Ovary (tissue), 9 donors: Measurements from ENCODE around the gene NPSR1. TPM values are rescaled to one million over a fixed set of nuclear protein-coding genes. Genes with fewer than 3 reads are reported as not detected.

Experiments used
- DNase-seq, 5 donors: peaks; one replicate each; pipeline ENCODE4 v3.0.0-alpha.2; 2019 to 2020
- H3K27ac ChIP-seq, 2 donors: fragments of 200-600 bp; one replicate each; pipeline versions ENCODE4 v1.5.1 to v1.8.0; 2019 to 2022
- H3K27me3 ChIP-seq: fragments of 200-600 bp; one replicate; pipeline ENCODE4 v1.8.0; 2022
- H3K36me3 ChIP-seq: fragments of 200-600 bp; sonication (generic); one replicate; pipeline ENCODE4 v1.5.1; 2019
- H3K4me1 ChIP-seq: one replicate; pipeline ENCODE4 v1.8.1; 2013; ENCODE audit warnings: mild to moderate bottlenecking, moderate library complexity; ENCODE audit not compliant: insufficient read depth
- H3K4me3 ChIP-seq: fragments of 200-600 bp; sonication (generic); one replicate; pipeline ENCODE4 v1.5.1; 2017
- H3K9me3 ChIP-seq, 2 donors: fragments of 200-600 bp in 1 of 2; sonication (generic) in 1 of 2; one replicate each; pipeline versions ENCODE4 v1.5.1 to v1.8.1; 2013 to 2019; ENCODE audit warnings: mild to moderate bottlenecking in 1 of 2, moderate library complexity in 1 of 2
- EP300 ChIP-seq: sonication (generic); formaldehyde crosslinking; IDR thresholded peaks from one replicate; pipeline ENCODE4 v1.6.1; 2017; ENCODE audit warnings: antibody characterized with exemption
- POLR2A ChIP-seq: fragments of 450-650 bp; IDR thresholded peaks from one replicate; pipeline ENCODE4 v1.6.1; 2017; ENCODE audit warnings: antibody characterized with exemption, mild to moderate bottlenecking, moderate library complexity
- WGBS, 3 donors: extraction: QIAGEN DNeasy Blood & Tissue Kit in 1 of 3; methylation state at CpG; one replicate each; pipeline versions ENCODE4 v1.1.5 to v1.1.7; 2013 to 2017; 5-methylcytosine and 5-hydroxymethylcytosine counted together
- intact Hi-C, 4 donors: fragments of 100-400 bp; cut with DNase I; formaldehyde crosslinking; loops; one replicate each; pipeline versions ENCODE4 v1.11.0 to v1.15.1; 2022 to 2023
- polyA plus RNA-seq, 2 donors: library from polyadenylated mRNA; stranded (reverse); fragments of 200-250 nt in 1 of 2; fragments of 350-450 nt in 1 of 2; fragmentation: Illumina TruSeq in 1 of 2; extraction: RNeasy Lipid Tissue Mini Kit (QIAGEN cat#74804) in 1 of 2; gene quantifications; one replicate each; pipeline ENCODE4 v1.2.3, GENCODE V29; 2013 to 2014
- total RNA-seq, 7 donors: library from RNA; depleted of rRNA in 2 of 7; stranded (reverse); fragments of >200 nt in 2 of 7; fragmentation: NEBNext Ultra II Directional in 3 of 7; extraction: Animal tissue kit (Norgen Biotek cat#: 25700) in 3 of 7; gene quantifications; one replicate each; pipeline versions ENCODE4 v1.1.0 to v1.2.4, GENCODE V29; 2016 to 2023
- TF ChIP-seq, protein P1 (sequence below), 3 donors: fragments of 450-650 bp in 2 of 3; fragments of 200-600 bp in 1 of 3; IDR thresholded peaks; one replicate each; pipeline versions ENCODE4 v1.5.1 to v1.8.0; 2016 to 2022; ENCODE audit warnings: antibody characterized with exemption in 3 of 3, mild to moderate bottlenecking in 1 of 3
- donor health status: DM: no; HTN: no; CAD: no; lungs with moderate emphysema.
- donor health status: DM: no; HTN: no; CAD: no.
- donor health status: Bipolar disorder and iron deficiency.
- donor health status: DM: yes; HTN: yes; CAD: no.
- donor health status: DM: no; HTN: no; CAD: no.
- donor health status: DM: yes; HTN: yes; CAD: no.

NPSR1 gene
- total and polyA plus RNA-seq, 9 donors, result not detected

DNA sequence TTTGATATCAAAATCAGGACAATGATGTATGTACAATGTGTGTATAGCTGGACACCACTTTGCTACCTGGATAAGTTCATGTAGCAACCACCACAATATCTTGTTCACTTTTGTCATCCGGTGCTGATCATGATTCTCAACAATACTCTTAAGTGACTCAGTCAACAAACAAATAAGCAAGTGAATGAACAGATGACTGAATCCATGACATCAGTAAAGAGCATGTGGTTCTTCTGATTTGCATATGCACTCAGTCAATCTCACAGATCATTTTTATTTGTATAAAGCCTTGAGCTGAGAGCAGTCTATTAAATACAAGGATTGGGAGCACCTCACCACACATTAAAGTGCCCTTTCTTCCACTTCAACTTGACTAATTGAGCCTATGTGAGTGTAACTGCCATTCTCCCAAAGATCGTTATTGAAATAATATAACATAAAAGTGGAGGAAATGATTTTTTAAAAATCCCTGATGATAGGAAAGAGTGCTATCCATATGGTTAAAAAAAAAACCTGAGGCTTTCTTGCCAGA, 69.5 kb downstream of the NPSR1 start:
- intact Hi-C loops, result no loop called here
- DNase-seq, result no peak
- 92 to 93% (median 92%) methylated on average over 2 of the region's 2 CpGs for WGBS, 3 donors
- Histone ChIP-seq H3K9me3 (no peaks in the 10 kb centered on the region), H3K36me3 (no peaks in the 10 kb centered on the region), H3K27ac (no peak overlapping the region), H3K4me1 (no peaks in the 10 kb centered on the region), H3K27me3 (no peaks in the 10 kb centered on the region), H3K4me3 (no peak overlapping the region)
- TF ChIP-seq EP300 (no peak), POLR2A (no peak)
- TF ChIP-seq, protein P1, sequence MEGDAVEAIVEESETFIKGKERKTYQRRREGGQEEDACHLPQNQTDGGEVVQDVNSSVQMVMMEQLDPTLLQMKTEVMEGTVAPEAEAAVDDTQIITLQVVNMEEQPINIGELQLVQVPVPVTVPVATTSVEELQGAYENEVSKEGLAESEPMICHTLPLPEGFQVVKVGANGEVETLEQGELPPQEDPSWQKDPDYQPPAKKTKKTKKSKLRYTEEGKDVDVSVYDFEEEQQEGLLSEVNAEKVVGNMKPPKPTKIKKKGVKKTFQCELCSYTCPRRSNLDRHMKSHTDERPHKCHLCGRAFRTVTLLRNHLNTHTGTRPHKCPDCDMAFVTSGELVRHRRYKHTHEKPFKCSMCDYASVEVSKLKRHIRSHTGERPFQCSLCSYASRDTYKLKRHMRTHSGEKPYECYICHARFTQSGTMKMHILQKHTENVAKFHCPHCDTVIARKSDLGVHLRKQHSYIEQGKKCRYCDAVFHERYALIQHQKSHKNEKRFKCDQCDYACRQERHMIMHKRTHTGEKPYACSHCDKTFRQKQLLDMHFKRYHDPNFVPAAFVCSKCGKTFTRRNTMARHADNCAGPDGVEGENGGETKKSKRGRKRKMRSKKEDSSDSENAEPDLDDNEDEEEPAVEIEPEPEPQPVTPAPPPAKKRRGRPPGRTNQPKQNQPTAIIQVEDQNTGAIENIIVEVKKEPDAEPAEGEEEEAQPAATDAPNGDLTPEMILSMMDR (IDR thresholded peaks at IDR 0.05), result no peak

DNA sequence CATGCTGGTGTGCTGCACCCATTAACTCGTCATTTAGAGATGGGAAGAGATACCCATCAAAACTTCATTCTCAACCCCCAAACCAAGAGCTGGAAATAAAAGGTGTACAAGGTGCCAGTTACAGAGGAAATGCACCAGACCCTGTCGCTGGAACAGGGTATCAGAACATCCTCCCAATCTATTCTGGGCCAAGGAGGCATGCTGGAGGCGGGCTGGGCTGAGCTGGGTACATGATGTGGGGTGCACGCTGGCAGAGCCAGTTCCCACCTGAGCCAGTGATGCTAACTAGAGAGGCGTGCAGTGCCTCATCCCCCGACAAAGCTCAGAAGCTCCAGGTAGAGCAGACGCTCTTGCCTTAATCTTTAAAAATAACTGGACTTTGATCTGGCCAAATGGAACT, 70.1 kb downstream of the NPSR1 start:
- no peak for DNase-seq
- Histone ChIP-seq H3K4me3 (no peak overlapping the region), H3K4me1 (no peaks in the 10 kb centered on the region), H3K9me3 (no peaks in the 10 kb centered on the region), H3K36me3 (no peaks in the 10 kb centered on the region), H3K27ac (no peak overlapping the region), H3K27me3 (no peaks in the 10 kb centered on the region)
- WGBS, 3 donors, result 82 to 89% (median 83%) methylated on average over 7 of the region's 7 CpGs
- intact Hi-C loops, result no loop called here
- no peak for TF ChIP-seq EP300
- TF ChIP-seq, protein P1 (IDR thresholded peaks at IDR 0.05), result no peak
- no peak for TF ChIP-seq POLR2A

DNA sequence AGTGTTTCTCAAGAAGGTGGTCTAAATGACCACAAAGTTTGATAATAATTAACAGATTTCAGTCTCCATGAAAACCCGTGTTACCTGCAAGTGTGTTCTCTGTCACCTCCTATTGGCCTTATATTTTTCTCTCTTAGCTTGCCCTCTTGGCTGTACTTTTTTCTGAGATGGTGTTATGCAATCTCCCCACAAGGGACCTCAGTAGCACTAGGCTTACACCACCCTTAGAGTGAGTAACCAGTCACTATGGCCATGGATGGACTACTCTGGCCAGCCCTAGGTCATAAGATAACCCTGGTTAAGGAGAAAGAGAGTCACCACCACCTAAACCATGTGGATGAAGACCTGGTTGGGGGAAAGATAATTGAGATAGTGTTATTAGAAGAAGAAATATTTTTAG, 76.8 kb downstream of the NPSR1 start:
- H3K4me1 ChIP-seq, result no peaks in the 10 kb centered on the region
- no peak overlapping the region for H3K27ac ChIP-seq
- no peak overlapping the region for H3K4me3 ChIP-seq
- intact Hi-C loops, result no loop called here
- no peaks in the 10 kb centered on the region for H3K9me3 ChIP-seq
- H3K27me3 ChIP-seq, result no peaks in the 10 kb centered on the region
- TF ChIP-seq POLR2A (no peak), EP300 (no peak)
- TF ChIP-seq, protein P1 (IDR thresholded peaks at IDR 0.05), result no peak
- no peak for DNase-seq
- 93 to 100% (median 93%) methylated on average over 1 of the region's 1 CpG for WGBS, 3 donors
- no peaks in the 10 kb centered on the region for H3K36me3 ChIP-seq

DNA sequence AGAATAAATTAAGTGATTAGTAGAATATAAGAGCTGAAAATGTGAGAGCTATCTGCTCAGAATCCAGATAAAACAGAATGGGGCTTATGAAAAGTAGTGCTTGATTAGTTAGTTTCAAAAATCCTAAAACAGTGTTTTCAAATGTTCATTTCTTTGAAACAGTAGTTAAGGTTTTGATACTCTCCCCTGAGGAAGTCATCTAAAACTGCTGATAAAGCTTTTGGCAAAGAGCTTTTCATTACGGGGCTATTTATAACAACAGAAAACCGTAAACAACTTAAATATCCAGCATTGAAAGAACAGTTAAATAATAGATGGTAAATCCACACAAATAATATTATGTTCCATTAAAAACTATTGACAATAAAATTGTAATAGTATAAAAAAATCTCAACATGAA, 77.5 kb downstream of the NPSR1 start:
- no peak overlapping the region for H3K27ac ChIP-seq
- no peak overlapping the region for H3K4me3 ChIP-seq
- no peaks in the 10 kb centered on the region for H3K27me3 ChIP-seq
- no peaks in the 10 kb centered on the region for H3K4me1 ChIP-seq
- no peaks in the 10 kb centered on the region for H3K36me3 ChIP-seq
- DNase-seq, result no peak
- intact Hi-C loops, result no loop called here
- no peaks in the 10 kb centered on the region for H3K9me3 ChIP-seq
- TF ChIP-seq EP300, result no peak
- TF ChIP-seq POLR2A, result no peak
- TF ChIP-seq, protein P1 (IDR thresholded peaks at IDR 0.05), result no peak
- WGBS, 3 donors, result 1 to 5% (median 4%) methylated on average over 2 of the region's 2 CpGs
